Left colon (tissue), 2 donors: Measurements from ENCODE around the gene TMEM163. TPM values are rescaled to one million over a fixed set of nuclear protein-coding genes. Genes with fewer than 3 reads are reported as not detected.
"Not testable (repeated sequence)": the region's sequence is repeated elsewhere in the genome, so short reads cannot be mapped to it uniquely, and the experiment has no call there.

Experiments used
- ATAC-seq: fragments of 200-7000 bp; cut with Tn5 transposase; one replicate; pipeline ENCODE4 v1.9.1; 2020; ENCODE audit warnings: mild to moderate bottlenecking, moderate library complexity
- DNase-seq, 2 donors: peaks; one replicate each; pipeline ENCODE4 v3.0.0-alpha.2; 2020
- intact Hi-C, 2 donors: fragments of 100-400 bp; cut with DNase I in 1 of 2; cut with micrococcal nuclease in 1 of 2; formaldehyde crosslinking; loops; one replicate each; pipeline versions ENCODE4 v1.11.2 to v1.14.0; 2022; cut with DNase I, micrococcal nuclease
- total RNA-seq, 2 donors: library from RNA; stranded (reverse); fragmentation: NEBNext Ultra II Directional; extraction: Animal tissue kit (Norgen Biotek cat#: 25700); gene quantifications; one replicate each; pipeline ENCODE4 v1.2.1, GENCODE V29; 2021
- donor health status: DM: no; HTN: no; CAD: no.
- donor health status: DM: yes; HTN: yes; CAD: no.

The TMEM163 gene
- total RNA-seq, 2 donors from 2014 or later: 0.25 TPM; not detected in 1

GRCh38 chr2:134512734-134513464 is 205.9 kb downstream of the TMEM163 start:
- ATAC-seq: no peak
- intact Hi-C loops: no loop called here
- no peak for DNase-seq

- ATAC-seq: no peak
- DNase-seq: no peak
- intact Hi-C loops: no loop called here
These were observed 210.4 kb downstream of the TMEM163 start for GRCh38 chr2:134508391-134508790.

DNA sequence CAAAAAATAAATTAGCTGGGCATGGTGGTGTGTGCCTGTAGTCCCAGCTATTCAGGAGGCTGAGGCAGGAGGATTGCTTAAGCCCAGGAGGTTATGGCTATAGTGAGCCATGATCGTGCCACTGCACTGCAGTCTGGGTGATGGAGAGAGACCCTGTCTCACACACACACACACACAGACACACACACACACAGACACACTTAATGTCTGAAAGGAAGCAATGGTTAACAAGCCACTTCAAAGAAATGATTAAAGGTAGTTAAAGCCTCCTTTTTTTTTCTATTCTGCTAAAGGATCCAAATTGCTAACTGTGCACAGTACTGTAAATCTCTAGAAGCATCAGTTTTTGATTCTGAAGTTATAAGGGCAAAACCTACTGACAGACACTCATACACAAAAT is 211.1 kb downstream of the TMEM163 start:
- DNase-seq: no peak
- no peak for ATAC-seq
- intact Hi-C loops: no loop called here

DNA sequence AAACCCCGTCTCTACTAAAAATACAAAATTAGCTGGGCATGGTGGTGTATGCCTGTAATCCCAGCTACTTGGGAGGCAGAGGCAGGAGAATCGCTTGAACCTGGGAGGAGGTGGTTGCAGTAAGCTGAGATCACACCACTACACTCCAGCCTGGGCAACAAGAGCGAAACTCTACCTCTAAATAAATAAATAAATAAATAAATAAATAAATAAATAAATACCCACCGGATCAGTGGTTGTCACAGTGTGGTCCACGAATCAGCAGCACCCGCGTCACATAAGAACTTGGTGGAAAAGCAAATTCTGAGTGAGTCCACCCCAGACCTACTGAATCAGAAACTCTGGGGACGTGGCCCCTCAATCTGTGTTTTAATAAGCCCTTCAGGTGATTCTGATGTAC is 211.6 kb downstream of the TMEM163 start:
- intact Hi-C loops, DNase-seq, ATAC-seq: not testable (repeated sequence)

GRCh38 chr2:134505446-134505845 is 213.4 kb downstream of the TMEM163 start:
- DNase-seq: no peak
- intact Hi-C loops: no loop called here
- no peak for ATAC-seq

DNA sequence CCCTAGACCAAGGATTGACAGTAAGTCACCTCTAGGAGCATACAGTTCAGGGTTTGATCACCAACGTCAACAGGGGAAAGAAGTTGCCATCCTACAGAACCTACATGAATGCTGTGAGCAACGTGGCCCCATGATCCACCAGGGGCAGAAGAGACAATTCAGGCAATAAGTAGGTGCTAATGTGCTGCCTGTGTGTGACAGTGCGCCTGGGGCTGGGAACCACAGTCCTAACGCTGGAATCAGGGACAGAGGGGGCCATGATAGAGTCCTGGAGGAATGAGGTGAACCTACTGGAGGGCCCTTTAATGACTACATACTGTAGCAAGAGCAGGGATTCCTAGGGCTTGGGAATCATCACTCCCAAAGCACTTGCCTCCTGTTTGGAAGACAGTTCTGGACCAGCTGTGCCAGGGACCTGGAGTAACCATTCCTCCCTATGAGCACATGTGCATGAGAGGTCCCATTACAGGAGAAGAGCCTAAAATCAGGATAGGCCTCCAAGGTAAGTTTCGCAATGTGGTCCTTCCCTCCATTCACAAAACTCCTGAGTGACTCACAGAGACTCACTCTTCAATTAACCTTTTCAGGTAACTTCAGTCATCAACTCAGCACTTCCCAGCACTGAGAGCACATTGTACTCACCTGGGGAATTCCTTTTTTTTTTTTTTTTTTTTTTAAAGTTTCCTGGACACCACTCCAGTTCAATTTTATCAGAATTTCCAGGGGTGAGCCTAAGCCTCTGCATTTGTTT is 214.0 kb downstream of the TMEM163 start:
- ATAC-seq (no peak), DNase-seq (no peak)
- intact Hi-C loops: no loop called here

- DNase-seq (no peak), ATAC-seq (no peak)
- intact Hi-C loops: no loop called here
These were observed 216.7 kb downstream of the TMEM163 start for GRCh38 chr2:134502104-134502503.

- DNase-seq (no peak), ATAC-seq (no peak)
- intact Hi-C loops: no loop called here
These were observed 217.2 kb downstream of the TMEM163 start for GRCh38 chr2:134501476-134502091.

GRCh38 chr2:134500211-134500935 is 218.4 kb downstream of the TMEM163 start:
- DNase-seq: no peak
- ATAC-seq: no peak
- intact Hi-C loops: no loop called here

- DNase-seq: no peak
- intact Hi-C loops: no loop called here
- ATAC-seq: no peak
These were observed 219.4 kb downstream of the TMEM163 start for GRCh38 chr2:134499307-134499926.

DNA sequence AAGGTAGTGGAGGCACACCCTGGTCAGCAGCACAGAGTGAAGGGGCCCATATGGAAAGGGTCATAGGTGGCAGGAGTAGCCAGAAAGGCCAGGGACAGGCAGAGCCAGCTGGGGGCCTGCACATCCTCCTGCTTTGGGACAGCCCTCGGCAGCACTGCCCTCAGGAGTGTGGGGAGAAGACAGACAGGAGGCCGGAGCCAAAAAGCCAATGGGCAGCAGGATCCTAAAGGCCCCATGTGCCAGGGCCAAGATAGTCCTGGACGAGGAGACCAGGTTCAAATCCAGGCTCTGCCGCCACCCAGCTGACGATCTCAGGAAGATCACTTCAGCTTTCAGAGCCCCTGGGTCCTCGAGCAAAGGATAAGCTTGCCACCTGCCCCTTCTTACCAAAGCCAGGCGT is 220.1 kb downstream of the TMEM163 start:
- DNase-seq (no peak), ATAC-seq (no peak)
- intact Hi-C loops: no loop called here

GRCh38 chr2:134493797-134494196 is 225.0 kb downstream of the TMEM163 start:
- intact Hi-C loops: no loop called here
- no peak for ATAC-seq
- no peak for DNase-seq

DNA sequence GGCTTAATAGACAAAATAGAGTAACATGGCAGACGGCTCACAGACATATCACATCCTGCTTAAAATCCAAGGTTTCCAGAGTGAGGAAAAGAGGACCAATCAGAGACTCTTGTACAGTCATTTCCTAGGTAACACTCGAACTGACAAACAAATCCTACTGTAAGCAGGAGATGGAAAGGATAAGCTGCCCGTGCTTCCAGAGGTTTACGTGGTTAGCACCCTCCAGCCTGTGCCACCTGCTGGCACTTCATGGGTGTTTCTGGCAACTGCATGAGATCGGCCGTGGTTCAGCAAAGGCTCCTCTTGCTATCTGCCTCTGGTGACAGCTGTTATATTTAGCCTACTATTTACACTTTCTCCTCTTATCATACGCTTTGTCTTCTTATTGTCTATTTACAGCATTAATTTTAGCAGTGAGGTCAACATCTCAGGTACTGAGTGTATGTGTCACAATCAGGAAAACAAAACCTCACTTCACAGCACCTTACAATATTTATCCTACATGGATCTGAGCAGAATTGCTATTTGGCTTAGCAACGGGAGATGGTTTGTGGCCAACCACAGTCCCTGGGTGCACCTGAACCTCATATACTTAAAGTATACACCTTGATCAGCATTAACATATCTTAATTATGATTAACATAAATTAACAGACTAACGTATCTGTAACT is 226.9 kb downstream of the TMEM163 start:
- DNase-seq (peak in 1 of 2 donors; percentile 30), ATAC-seq (peak; percentile 71)
- intact Hi-C loops: no loop called here

DNA sequence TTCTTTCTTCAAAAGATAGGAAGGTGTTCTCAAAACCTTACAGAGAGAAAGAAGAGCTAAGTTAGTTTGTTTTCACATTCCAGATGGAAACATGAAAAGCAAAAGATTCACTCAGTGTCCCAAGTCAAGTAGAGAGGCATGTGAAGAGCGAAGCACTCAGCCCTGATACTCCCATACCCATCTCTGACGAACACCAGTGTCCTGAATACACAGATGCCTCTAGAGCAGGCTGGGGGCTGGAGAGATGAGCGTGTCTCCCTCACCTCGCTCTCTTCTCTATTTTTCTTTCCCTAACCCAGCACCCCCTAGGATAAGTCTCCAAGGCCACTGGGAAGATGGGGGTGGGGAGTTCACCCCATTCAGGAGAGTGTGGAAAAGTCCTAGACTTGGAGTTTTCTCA is 227.8 kb downstream of the TMEM163 start:
- intact Hi-C loops: no loop called here
- no peak for ATAC-seq
- no peak for DNase-seq

DNA sequence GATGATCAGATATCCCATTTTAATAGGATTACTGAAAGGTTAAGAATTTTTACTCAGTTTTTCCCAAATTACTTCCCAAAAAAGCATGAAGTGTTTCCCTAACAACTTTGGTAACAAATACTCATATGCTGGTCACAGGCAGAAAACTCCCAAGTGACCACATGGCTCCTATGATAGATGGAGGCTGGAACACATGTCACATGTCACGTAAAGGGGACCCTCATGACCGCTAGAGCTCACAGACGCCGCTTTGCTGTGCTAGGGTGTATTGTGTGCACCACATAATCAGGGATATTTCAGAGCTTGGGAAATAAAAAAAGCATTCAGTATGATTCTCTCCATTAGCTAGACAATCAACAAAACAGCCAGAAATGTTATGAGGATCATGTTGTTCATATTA is 228.2 kb downstream of the TMEM163 start:
- ATAC-seq: no peak
- intact Hi-C loops: no loop called here
- no peak for DNase-seq

DNA sequence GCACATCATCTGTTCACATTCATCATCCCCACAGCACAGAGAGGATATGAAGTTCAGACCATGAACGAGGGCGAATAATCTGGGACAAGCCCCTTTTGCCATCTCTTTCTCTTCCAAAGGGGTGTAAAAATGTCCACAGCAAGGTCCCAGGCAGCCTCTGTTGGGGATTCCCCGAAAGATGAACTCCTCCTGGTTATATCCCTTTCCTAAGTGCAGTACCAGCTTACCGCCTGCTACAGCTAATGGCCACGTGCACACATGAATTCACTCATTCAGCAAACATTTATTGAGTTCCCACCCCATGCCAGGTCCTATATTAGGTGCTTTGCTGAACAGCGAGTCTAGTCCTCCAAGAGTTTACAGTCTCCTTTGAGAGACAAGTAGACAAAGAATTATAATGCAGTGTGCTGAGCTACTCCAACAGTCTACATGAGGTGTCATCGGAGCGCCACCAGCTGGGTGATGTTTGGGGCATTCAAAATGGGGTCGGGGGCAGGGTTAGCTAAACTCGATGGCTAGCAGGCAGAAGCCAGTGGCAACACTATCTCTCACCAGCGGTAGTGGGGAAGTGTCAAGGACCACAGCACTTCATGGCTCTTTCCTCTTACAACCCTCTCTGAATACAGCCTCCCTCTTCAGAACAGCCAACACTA is 228.9 kb downstream of the TMEM163 start:
- no peak for DNase-seq
- intact Hi-C loops: no loop called here
- no peak for ATAC-seq

- DNase-seq (no peak), ATAC-seq (no peak)
- intact Hi-C loops: no loop called here
These were observed 235.9 kb downstream of the TMEM163 start for GRCh38 chr2:134482766-134483340.
